Endothelial cell of umbilical vein (primary cell): ENCODE measurements around the gene SMG9.

Experiments used
- CTCF ChIP-seq, 2 donors: IDR thresholded peaks; 1 replicate in 1 of 2; 2 replicates in 1 of 2; pipeline ENCODE4 v1.5.1; 2011; ENCODE audit warnings: low read length in 2 of 2, mild to moderate bottlenecking in 2 of 2, moderate library complexity in 2 of 2, control low read depth in 1 of 2, inconsistent platforms in 1 of 2, low read depth in 1 of 2; ENCODE audit not compliant: insufficient read depth in 1 of 2; ENCODE audit errors: extremely low read depth in 1 of 2
- GATA2 ChIP-seq: IDR thresholded peaks from 2 replicates; pipeline ENCODE4 v1.7.0; 2011; ENCODE audit warnings: low read depth, mild to moderate bottlenecking, moderate library complexity, mixed read lengths, low read length; ENCODE audit not compliant: insufficient read length, insufficient read depth
- MAX ChIP-seq: IDR thresholded peaks from 2 replicates; pipeline ENCODE4 v1.6.1; 2011; ENCODE audit not compliant: insufficient read depth, insufficient read length
- POLR2A ChIP-seq: IDR thresholded peaks from 2 replicates; pipeline ENCODE4 v1.6.1; 2012; ENCODE audit warnings: low read depth, mild to moderate bottlenecking, control low read depth, low read length

- no peak for TF ChIP-seq POLR2A
- no peak for TF ChIP-seq CTCF (IDR thresholded peaks at IDR 0.05; ENCODE audit: extremely low read depth in 1 of 2, insufficient read depth in 1 of 2, low read depth in 1 of 2, low read length in 2 of 2)
- no peak for TF ChIP-seq MAX
- TF ChIP-seq GATA2 = no peak
These were observed 13.1 kb upstream of the SMG9 start for GRCh38 chr19:43767818-43768217.
